Naive thymus-derived CD8-positive, alpha-beta T cell (primary cell): ENCODE data around the gene PKP3. TPM values are rescaled to one million over a fixed set of nuclear protein-coding genes. Genes with fewer than 3 reads are reported as not detected.
A peak's percentile ranks its signal among the peaks of the same experiment; 100 is the strongest.

Experiments
- ATAC-seq, 2 donors: fragments of 150-1000 bp; cut with Tn5 transposase in 1 of 2; sonication (Bioruptor Pico), chemical (Tn5 transposase) in 1 of 2; 1 replicate in 1 of 2; 2 replicates in 1 of 2; pipeline ENCODE4 v1.10.0; 2021; ENCODE audit warnings: mild to moderate bottlenecking in 2 of 2, moderate library complexity in 2 of 2
- POLR2A ChIA-PET: fragments of 350-600 bp; sonication (Branson Sonifier 250); formaldehyde crosslinking; loops from one replicate; lab custom pipeline; 2021; ENCODE audit warnings: antibody characterized with exemption; lab: Charles Lee
- DNase-seq, 10 donors: peaks; one replicate each; pipeline versions ENCODE4 v3.0.0 to v3.0.0-alpha.2; 2020 to 2022
- H3K27ac Mint-ChIP-seq, 10 donors: one replicate each; pipeline ENCODE4 v1.8.0; 2020 to 2022; ENCODE audit warnings: mild to moderate bottlenecking in 10 of 10, mixed read lengths in 10 of 10, moderate library complexity in 4 of 10, inconsistent platforms in 1 of 10
- H3K27me3 Mint-ChIP-seq, 5 donors: one replicate each; pipeline ENCODE4 v1.8.0; 2021 to 2022; ENCODE audit warnings: mixed read lengths in 5 of 5
- H3K36me3 Mint-ChIP-seq, 3 donors: one replicate each; pipeline ENCODE4 v1.8.0; 2020 to 2022; ENCODE audit warnings: mixed read lengths in 3 of 3, mild to moderate bottlenecking in 2 of 3, inconsistent platforms in 1 of 3
- H3K4me1 Mint-ChIP-seq, 4 donors: one replicate each; pipeline ENCODE4 v1.8.0; 2021 to 2022; ENCODE audit warnings: mixed read lengths in 4 of 4
- H3K4me3 Mint-ChIP-seq, 10 donors: one replicate each; pipeline ENCODE4 v1.8.0; 2020 to 2022; ENCODE audit warnings: mild to moderate bottlenecking in 10 of 10, mixed read lengths in 10 of 10, moderate library complexity in 6 of 10, inconsistent platforms in 1 of 10
- H3K9me3 Mint-ChIP-seq, 9 donors: one replicate each; pipeline ENCODE4 v1.8.0; 2020 to 2022; ENCODE audit warnings: mixed read lengths in 9 of 9, mild to moderate bottlenecking in 3 of 9, inconsistent platforms in 1 of 9, moderate library complexity in 1 of 9
- polyA plus RNA-seq, 3 donors: library from polyadenylated mRNA; unstranded; fragments of 300-500 nt; fragmentation: Illumina TruSeq; gene quantifications; one replicate each; pipeline ENCODE4 v1.2.3, GENCODE V29; 2021
- total RNA-seq, 8 experiments: library from RNA in 2 of 8; stranded (reverse) in 2 of 8; gene quantifications; one replicate each; pipeline ENCODE4 v1.2.3 and lab custom pipeline; 2021 to 2026

The PKP3 gene
- total and polyA plus RNA-seq, 5 experiments from 2014 or later = 0.15 to 0.47 (median 0.23) TPM; not detected in 1

- H3K4me3 Mint-ChIP-seq = peak overlapping the region; percentile 84 to 93 (median 88)
- no peaks in the 10 kb centered on the region for H3K27me3 Mint-ChIP-seq
- H3K4me1 Mint-ChIP-seq = peaks cover 11 to 35% (median 28%) of the 10 kb centered on the region in 4 donors
- peak overlapping the region; percentile 87 to 99 (median 97) for H3K27ac Mint-ChIP-seq
- POLR2A ChIA-PET = interaction anchor here (0.5 to 7.8 kb wide), 23 partner anchors 22 to 241 kb away, joined by 3 to 144 read pairs (median 5); partner anchors contain the start of genes BET1L, IFITM2, PGGHG and RIC8A
- peaks cover 0 to 7% (median 0%) of the 10 kb centered on the region in 3 donors for H3K36me3 Mint-ChIP-seq
- ATAC-seq (peak; percentile 61 to 62), DNase-seq (peak; percentile 90 to 99 (median 94))
- H3K9me3 Mint-ChIP-seq = no peaks in the 10 kb centered on the region
Observed at GRCh38 chr11:447923-448731, 54.1 kb downstream of the PKP3 start.

GRCh38 chr11:449889-450808 is 56.1 kb downstream of the PKP3 start, which contains the start of gene PTDSS2:
Gene PTDSS2, plus strand, starts transcription at chr11:450279. Its CDS starts 177 bp downstream, at chr11:450456.
- no peaks in the 10 kb centered on the region for H3K27me3 Mint-ChIP-seq
- peaks cover 15 to 42% (median 30%) of the 10 kb centered on the region in 4 donors for H3K4me1 Mint-ChIP-seq
- DNase-seq (peak; percentile 85 to 97 (median 92)), ATAC-seq (peak; percentile 74 to 76)
- H3K36me3 Mint-ChIP-seq = peaks cover 0 to 17% (median 2%) of the 10 kb centered on the region in 3 donors
- peak within 1 kb of the TSS; percentile 85 to 98 (median 97) for H3K27ac Mint-ChIP-seq
- POLR2A ChIA-PET = interaction anchor here (0.8 to 7.8 kb wide), 22 partner anchors 9 to 243 kb away, joined by 3 to 144 read pairs (median 5); partner anchors contain the start of genes BET1L, IFITM2, IFITM3 and RIC8A
- H3K4me3 Mint-ChIP-seq = peak within 1 kb of the TSS; percentile 88 to 99 (median 97)
- H3K9me3 Mint-ChIP-seq = no peaks in the 10 kb centered on the region

GRCh38 chr11:450809-451451 is 56.9 kb downstream of the PKP3 start:
- Mint-ChIP-seq H3K36me3 (peaks cover 0 to 18% (median 2%) of the 10 kb centered on the region in 3 donors), H3K4me1 (peaks cover 19 to 50% (median 34%) of the 10 kb centered on the region in 4 donors), H3K27ac (peak overlapping the region; percentile 85 to 98 (median 97)), H3K9me3 (no peaks in the 10 kb centered on the region), H3K27me3 (no peaks in the 10 kb centered on the region), H3K4me3 (peak overlapping the region; percentile 87 to 99 (median 97))
- ATAC-seq (peak; percentile 62 to 64), DNase-seq (peak; percentile 69 to 93 (median 84))
- POLR2A ChIA-PET = interaction anchor here (0.8 to 7.8 kb wide), 13 partner anchors 36 to 244 kb away, joined by 3 to 144 read pairs (median 7); partner anchors contain the start of genes BET1L, IFITM2, RIC8A and RNH1

- POLR2A ChIA-PET = interaction anchor here (0.6 to 7.8 kb wide), 8 partner anchors 37 to 245 kb away, joined by 3 to 144 read pairs (median 22); partner anchors contain the start of genes BET1L, IFITM2, RIC8A and RNH1
- H3K4me3 Mint-ChIP-seq = peak overlapping the region in 9 of 10 donors; percentile 87 to 99 (median 97)
- H3K27ac Mint-ChIP-seq = peak overlapping the region in 8 of 10 donors; percentile 85 to 98 (median 98)
- no peaks in the 10 kb centered on the region for H3K9me3 Mint-ChIP-seq
- peaks cover 0 to 18% (median 2%) of the 10 kb centered on the region in 3 donors for H3K36me3 Mint-ChIP-seq
- H3K27me3 Mint-ChIP-seq = no peaks in the 10 kb centered on the region
- ATAC-seq (no peak), DNase-seq (no peak)
- peaks cover 23 to 58% (median 42%) of the 10 kb centered on the region in 4 donors for H3K4me1 Mint-ChIP-seq
Observed at GRCh38 chr11:451738-452137, 57.7 kb downstream of the PKP3 start.

- Mint-ChIP-seq H3K4me3 (peak overlapping the region in 1 of 10 donors; percentile 32), H3K27me3 (no peaks in the 10 kb centered on the region), H3K9me3 (no peaks in the 10 kb centered on the region), H3K27ac (peak overlapping the region in 7 of 10 donors; percentile 19 to 97 (median 60)), H3K4me1 (peaks cover 29 to 62% (median 47%) of the 10 kb centered on the region in 4 donors), H3K36me3 (peaks cover 0 to 18% (median 2%) of the 10 kb centered on the region in 3 donors)
- POLR2A ChIA-PET = interaction anchor here (0.6 to 7.8 kb wide), 6 partner anchors 37 to 245 kb away, joined by 3 to 144 read pairs (median 26); partner anchors contain the start of genes BET1L, RIC8A and SIGIRR
- ATAC-seq (no peak), DNase-seq (no peak)
Observed at GRCh38 chr11:452203-452744, 58.3 kb downstream of the PKP3 start.

- ATAC-seq = no peak
- Mint-ChIP-seq H3K4me1 (peaks cover 33 to 66% (median 52%) of the 10 kb centered on the region in 4 donors), H3K27ac (peak overlapping the region in 7 of 10 donors; percentile 55 to 85 (median 79)), H3K27me3 (no peaks in the 10 kb centered on the region), H3K36me3 (peaks cover 0 to 18% (median 2%) of the 10 kb centered on the region in 3 donors), H3K9me3 (no peaks in the 10 kb centered on the region), H3K4me3 (peak overlapping the region in 1 of 10 donors; percentile 15)
- no peak for DNase-seq
- POLR2A ChIA-PET = interaction anchor here (1.1 to 6.8 kb wide), 3 partner anchors 45 to 56 kb away, joined by 3 to 135 read pairs (median 5); no protein-coding TSS in a partner anchor
Observed at GRCh38 chr11:452916-453527, 59.0 kb downstream of the PKP3 start.

- ATAC-seq = no peak
- Mint-ChIP-seq H3K9me3 (no peaks in the 10 kb centered on the region), H3K4me3 (no peak overlapping the region), H3K27ac (peak overlapping the region in 7 of 10 donors; percentile 28 to 79 (median 55)), H3K4me1 (peaks cover 31 to 64% (median 47%) of the 10 kb centered on the region in 4 donors), H3K36me3 (peaks cover 0 to 18% (median 2%) of the 10 kb centered on the region in 3 donors), H3K27me3 (no peaks in the 10 kb centered on the region)
- DNase-seq = peak in 1 of 10 donors; percentile 55
- POLR2A ChIA-PET = interaction anchor here (1.1 to 1.2 kb wide), 2 partner anchors 47 to 57 kb away, joined by 3 to 5 read pairs; no protein-coding TSS in a partner anchor
Observed at GRCh38 chr11:453564-453963, 59.6 kb downstream of the PKP3 start.

- peaks cover 29 to 64% (median 43%) of the 10 kb centered on the region in 4 donors for H3K4me1 Mint-ChIP-seq
- H3K4me3 Mint-ChIP-seq = no peak overlapping the region
- POLR2A ChIA-PET = interaction anchor here (1.1 kb wide), 1 partner anchor 47 kb away, joined by 5 read pairs; no protein-coding TSS in a partner anchor
- ATAC-seq = no peak
- no peaks in the 10 kb centered on the region for H3K27me3 Mint-ChIP-seq
- H3K36me3 Mint-ChIP-seq = peaks cover 0 to 18% (median 2%) of the 10 kb centered on the region in 3 donors
- DNase-seq = no peak
- peak overlapping the region in 6 of 10 donors; percentile 28 to 83 (median 60) for H3K27ac Mint-ChIP-seq
- H3K9me3 Mint-ChIP-seq = no peaks in the 10 kb centered on the region
Observed at GRCh38 chr11:454043-454442, 60.0 kb downstream of the PKP3 start.
